ENCODE results near the gene NXPE4. TPM values are rescaled to one million over a fixed set of nuclear protein-coding genes. Genes with fewer than 3 reads are reported as not detected.
"Not testable (repeated sequence)": the region's sequence is repeated elsewhere in the genome, so short reads cannot be mapped to it uniquely, and the experiment has no call there.

NXPE4 gene
- total and polyA plus RNA-seq, 2 of the 8 experiments (the other 6 are each of a cell fraction or from before 2014, with no cell fraction given), result not detected

DNA sequence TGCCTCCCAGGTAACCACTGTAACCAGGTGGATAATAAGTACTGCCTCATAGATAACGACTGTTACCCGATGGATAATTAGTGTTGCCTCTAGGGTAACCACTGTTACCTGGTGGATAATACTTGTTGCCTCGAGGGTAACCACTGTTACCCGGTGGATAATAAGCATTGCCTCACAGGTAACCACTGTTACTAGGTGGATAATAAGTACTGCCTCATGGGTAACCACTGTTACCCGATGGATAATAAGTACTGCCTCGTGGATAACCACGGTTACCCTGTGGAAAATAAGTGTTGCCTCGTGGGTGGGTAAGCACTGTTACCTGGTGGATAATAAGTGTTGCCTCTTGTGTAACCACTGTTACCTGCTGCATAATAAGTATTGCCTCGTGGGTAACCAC, 17.5 kb upstream of the NXPE4 start:
- not testable (repeated sequence) for H3K27me3 ChIP-seq (replicated peaks in 1 of 4; ENCODE audit: control insufficient read depth in 3 of 4, extremely low read depth in 1 of 4, insufficient read depth in 3 of 4, low read length in 3 of 4)

More for the DNA sequence above, 17.5 kb upstream of the NXPE4 start:
- H3K4me1 ChIP-seq (replicated peaks in 1 of 4; ENCODE audit: control insufficient read depth in 3 of 4, insufficient read depth in 4 of 4, low read length in 3 of 4); DNase-seq (ENCODE audit: low read depth in 1 of 2, low spot score in 2 of 2); H3K23ac ChIP-seq (ENCODE audit: insufficient read length); POLR2A ChIA-PET (ENCODE audit: partially characterized antibody); H4K91ac ChIP-seq (replicated peaks; ENCODE audit: insufficient read length, low read length); H2BK5ac ChIP-seq (ENCODE audit: low read depth, low read length); H4K5ac ChIP-seq (ENCODE audit: insufficient read length, low read depth, low read length); H3K79me2 ChIP-seq (ENCODE audit: control insufficient read depth in 1 of 2, insufficient read depth in 2 of 2, low read length in 2 of 2); H3K27ac ChIP-seq (ENCODE audit: low read depth, low read length); H4K20me1 ChIP-seq (replicated peaks in 1 of 2; ENCODE audit: control insufficient read depth in 1 of 2, insufficient read depth in 2 of 2, low read length in 2 of 2); H4K8ac ChIP-seq (ENCODE audit: extremely low read depth, insufficient read depth, low read length); H2BK15ac ChIP-seq (ENCODE audit: low read length); H3K4me2 ChIP-seq (ENCODE audit: insufficient read depth in 1 of 2, low read depth in 2 of 2, low read length in 2 of 2); H3K9ac ChIP-seq (replicated peaks in 1 of 4; ENCODE audit: extremely low read depth in 1 of 4, low read depth in 3 of 4, low read length in 3 of 4); H3K79me1 ChIP-seq (ENCODE audit: low read depth, low read length); FAIRE-seq; H2BK20ac ChIP-seq (ENCODE audit: low read length); H3K4me3 ChIP-seq (ENCODE audit: extremely low read depth in 1 of 4, insufficient read depth in 2 of 4, low read depth in 3 of 4, low read length in 4 of 4); H3K18ac ChIP-seq (ENCODE audit: extremely low read depth, low read length); H3K23me2 ChIP-seq (ENCODE audit: low read depth, low read length); H2AFZ ChIP-seq (ENCODE audit: low read length); H3K4ac ChIP-seq (replicated peaks; ENCODE audit: insufficient read length, low read depth, low read length); H2AK5ac ChIP-seq (ENCODE audit: low read depth, low read length); H3K56ac ChIP-seq (replicated peaks; ENCODE audit: insufficient read length, low read depth, low read length); H2BK120ac ChIP-seq (replicated peaks; ENCODE audit: low read depth, low read length); H3K36me3 ChIP-seq (ENCODE audit: control insufficient read depth in 2 of 4, insufficient read depth in 4 of 4, low read length in 3 of 4); H2BK12ac ChIP-seq (ENCODE audit: low read depth, low read length); CTCF ChIA-PET (ENCODE audit: partially characterized antibody); H3K14ac ChIP-seq (ENCODE audit: insufficient read length): not testable (repeated sequence)
- 86% methylated on average over 9 of the region's 9 CpGs; no CpG with 5 or more reads in 1 of the 2 experiments for WGBS, 2 experiments (ENCODE audit: extremely low coverage in 1 of 2, insufficient coverage in 1 of 2, insufficient read length in 1 of 2, insufficient replicate concordance in 2 of 2, low coverage in 1 of 2, low lambda C conversion rate in 2 of 2, missing lambda C conversion rate in 1 of 2)
- H3K9me3 ChIP-seq (ENCODE audit: insufficient read depth in 2 of 2, low read depth in 1 of 2, low read length in 1 of 2), result peaks cover 23 to 70% of the 10 kb centered on the region in 2 experiments; a peak in 3 of 4 replicates

All from H1 (cell line).